Embryonic facial prominence (tissue), 1 donor: Measurements from ENCODE around the gene CFB.
A peak's percentile ranks its signal among the peaks of the same experiment; 100 is the strongest.
"Not testable (repeated sequence)": the region's sequence is repeated elsewhere in the genome, so short reads cannot be mapped to it uniquely, and the experiment has no call there.

Experiments used
- DNase-seq: peaks from one replicate; pipeline ENCODE4 v3.0.0-alpha.2; 2016; ENCODE audit errors: extremely low spot score

CFB gene

GRCh38 chr6:31911826-31912585 lies 33.9 kb upstream of the CFB start:
- no peak for DNase-seq

DNA sequence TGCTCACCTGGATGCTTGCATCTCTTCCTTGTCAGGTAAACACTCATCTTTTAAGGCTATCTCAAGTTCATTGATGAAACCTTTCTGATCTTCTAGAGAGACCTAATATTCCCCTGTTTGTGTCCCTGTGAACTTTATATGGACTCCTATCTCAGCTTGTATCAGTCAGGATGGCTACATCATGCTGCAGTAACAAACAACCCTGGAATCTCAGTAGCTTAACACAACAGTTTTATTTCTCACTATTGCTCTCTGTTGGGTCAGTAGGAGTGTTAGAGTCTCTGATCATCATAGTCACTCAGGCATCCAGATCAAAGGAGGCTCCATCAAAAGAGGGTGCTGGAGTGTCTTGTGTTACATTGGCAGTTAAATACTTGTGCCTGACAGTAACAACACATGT lies 30.5 kb upstream of the CFB start:
- DNase-seq: no peak

GRCh38 chr6:31915756-31916155 lies 30.1 kb upstream of the CFB start:
- DNase-seq: no peak

GRCh38 chr6:31918069-31918720 lies 27.7 kb upstream of the CFB start:
- DNase-seq: no peak

GRCh38 chr6:31919624-31920303 lies 26.1 kb upstream of the CFB start:
- no peak for DNase-seq

- DNase-seq: no peak
These were observed 25.1 kb upstream of the CFB start for GRCh38 chr6:31920811-31921210.

GRCh38 chr6:31922942-31923341 lies 23.0 kb upstream of the CFB start:
- no peak for DNase-seq

DNA sequence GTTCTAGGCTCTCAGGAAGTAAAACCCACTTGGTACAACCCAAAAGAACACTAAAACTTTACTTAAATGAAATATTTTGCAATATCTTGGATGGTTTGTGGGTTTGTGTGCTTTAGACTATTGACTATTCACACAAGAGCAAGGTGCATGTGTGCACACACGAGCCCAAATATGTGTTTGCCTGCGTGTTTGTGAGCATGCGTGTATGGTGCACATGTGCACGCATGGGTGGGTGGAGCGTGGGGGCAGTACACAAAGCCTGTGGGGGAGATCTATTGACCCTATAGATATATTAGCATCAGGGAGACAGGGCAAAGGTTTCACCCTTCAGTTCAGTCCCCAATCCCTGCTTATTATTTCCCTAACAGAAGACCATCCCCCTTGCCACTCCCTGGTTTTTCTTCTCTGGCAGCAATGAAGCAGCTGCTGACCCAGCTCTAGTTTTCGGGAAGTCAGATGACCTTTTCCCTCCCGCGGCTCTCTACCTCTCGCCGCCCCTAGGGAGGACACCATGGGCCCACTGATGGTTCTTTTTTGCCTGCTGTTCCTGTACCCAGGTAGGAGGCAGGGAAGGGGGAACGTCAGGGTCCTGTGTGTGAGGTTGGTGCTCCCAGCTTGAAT lies 18.5 kb upstream of the CFB start, which contains the start of gene C2:
Gene C2 (plus strand): TSS at position 476 of the 621 bp plus-strand sequence. CDS start 36 bp downstream, at position 512.
- DNase-seq: no peak

DNA sequence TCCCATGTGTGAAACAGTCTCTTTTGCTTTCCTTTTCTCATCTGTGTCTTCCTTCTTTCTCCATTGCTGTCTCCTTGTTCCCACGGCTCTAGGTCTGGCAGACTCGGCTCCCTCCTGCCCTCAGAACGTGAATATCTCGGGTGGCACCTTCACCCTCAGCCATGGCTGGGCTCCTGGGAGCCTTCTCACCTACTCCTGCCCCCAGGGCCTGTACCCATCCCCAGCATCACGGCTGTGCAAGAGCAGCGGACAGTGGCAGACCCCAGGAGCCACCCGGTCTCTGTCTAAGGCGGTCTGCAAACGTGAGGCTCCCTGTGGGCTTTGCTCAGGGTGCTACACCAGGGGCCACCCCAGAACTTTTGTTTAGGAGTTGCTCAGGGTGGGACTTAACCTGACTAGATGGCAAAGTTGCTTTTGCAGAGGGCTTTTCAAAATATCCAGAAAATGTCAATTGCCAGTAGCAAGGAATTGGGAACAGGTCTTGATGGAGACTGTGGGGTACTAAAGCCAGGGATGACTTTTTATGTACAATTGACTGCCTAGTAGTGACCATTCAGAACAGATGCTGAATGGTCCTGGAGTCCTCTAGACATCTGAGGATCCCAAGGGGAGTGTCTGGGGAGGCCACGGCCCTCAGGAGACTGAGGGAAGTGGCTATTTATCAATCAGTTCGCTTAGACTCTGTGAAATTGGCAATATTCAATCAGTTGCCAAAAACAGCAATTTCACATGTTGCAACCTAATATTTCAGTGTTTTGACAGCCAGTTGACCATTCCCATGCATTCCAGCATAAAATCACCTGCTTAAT lies 17.8 kb upstream of the CFB start:
- DNase-seq: no peak

DNA sequence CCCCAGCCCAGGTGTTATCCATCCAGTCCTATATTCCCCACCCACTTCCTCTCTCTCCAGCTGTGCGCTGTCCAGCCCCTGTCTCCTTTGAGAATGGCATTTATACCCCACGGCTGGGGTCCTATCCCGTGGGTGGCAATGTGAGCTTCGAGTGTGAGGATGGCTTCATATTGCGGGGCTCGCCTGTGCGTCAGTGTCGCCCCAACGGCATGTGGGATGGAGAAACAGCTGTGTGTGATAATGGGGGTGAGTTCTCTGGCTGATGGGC lies 17.3 kb upstream of the CFB start:
- no peak for DNase-seq

- DNase-seq: no peak
These were observed 14.9 kb upstream of the CFB start for GRCh38 chr6:31930962-31931361.

DNA sequence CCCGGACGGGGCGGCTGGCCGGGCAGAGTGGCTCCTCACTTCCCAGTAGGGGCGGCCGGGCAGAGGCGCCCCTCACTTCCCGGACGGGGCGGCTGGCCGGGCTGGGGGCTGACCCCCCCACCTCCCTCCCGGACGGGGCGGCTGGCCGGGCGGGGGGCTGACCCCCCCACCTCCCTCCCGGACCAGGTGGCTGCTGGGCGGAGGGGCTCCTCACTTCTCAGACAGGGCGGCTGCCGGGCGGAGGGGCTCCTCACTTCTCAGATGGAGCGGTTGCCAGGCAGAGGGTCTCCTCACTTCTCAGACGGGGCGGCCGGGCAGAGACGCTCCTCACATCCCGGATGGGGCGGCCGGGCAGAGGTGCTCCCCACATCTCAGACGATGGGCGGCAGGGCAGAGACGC lies 13.8 kb upstream of the CFB start:
- not testable (repeated sequence) for DNase-seq

DNA sequence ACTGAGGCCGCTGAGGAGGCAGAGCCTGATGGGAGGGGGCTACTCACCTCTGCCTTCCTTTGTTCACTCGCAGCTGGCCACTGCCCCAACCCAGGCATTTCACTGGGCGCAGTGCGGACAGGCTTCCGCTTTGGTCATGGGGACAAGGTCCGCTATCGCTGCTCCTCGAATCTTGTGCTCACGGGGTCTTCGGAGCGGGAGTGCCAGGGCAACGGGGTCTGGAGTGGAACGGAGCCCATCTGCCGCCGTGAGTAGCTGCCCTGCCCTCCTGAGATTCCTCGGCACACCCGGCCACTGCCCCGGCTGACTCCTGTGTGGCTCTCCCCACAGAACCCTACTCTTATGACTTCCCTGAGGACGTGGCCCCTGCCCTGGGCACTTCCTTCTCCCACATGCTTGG lies 12.4 kb upstream of the CFB start:
- DNase-seq: no peak

GRCh38 chr6:31935021-31935420 lies 10.9 kb upstream of the CFB start:
- no peak for DNase-seq

DNA sequence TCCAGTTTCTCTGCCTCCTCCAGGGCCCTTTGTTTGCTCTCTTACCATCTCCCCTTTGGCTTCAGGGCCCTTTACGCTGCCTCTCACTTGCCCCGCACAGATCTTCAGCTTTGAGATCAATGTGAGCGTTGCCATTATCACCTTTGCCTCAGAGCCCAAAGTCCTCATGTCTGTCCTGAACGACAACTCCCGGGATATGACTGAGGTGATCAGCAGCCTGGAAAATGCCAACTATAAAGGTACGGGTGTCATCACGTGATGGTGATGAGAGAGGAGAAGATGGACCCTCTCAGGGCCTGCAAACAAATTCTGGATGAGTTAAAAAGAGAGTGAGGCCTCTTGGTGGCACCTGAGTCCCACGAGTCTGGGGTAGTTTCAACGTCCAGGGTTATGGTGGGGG lies 10.1 kb upstream of the CFB start:
- no peak for DNase-seq

DNA sequence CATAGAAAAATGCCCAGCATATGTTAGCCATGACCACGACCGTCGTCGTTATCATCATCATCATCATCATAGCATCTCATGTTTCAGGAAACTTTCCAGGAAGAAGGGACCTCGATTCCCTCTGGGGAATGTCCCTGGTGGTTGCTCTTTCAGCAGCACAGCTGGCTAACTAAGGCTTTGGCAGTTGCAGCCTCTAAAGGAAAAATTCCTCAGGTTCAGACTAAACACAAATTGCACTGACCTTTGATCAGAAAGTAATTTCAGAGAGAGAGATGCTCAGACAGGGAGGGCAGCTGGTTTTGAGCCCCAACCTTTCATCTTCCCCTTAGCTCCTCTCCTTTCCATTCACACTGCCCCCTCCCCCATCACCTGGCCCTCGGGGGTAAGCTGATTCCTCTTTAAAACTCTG lies 5.6 kb upstream of the CFB start:
- DNase-seq: no peak

- peak; percentile 1 for DNase-seq
These were observed 2.2 kb upstream of the CFB start for GRCh38 chr6:31943742-31944141.

- DNase-seq: no peak
These were observed 765 bp upstream of the CFB start for GRCh38 chr6:31945154-31945506.

DNA sequence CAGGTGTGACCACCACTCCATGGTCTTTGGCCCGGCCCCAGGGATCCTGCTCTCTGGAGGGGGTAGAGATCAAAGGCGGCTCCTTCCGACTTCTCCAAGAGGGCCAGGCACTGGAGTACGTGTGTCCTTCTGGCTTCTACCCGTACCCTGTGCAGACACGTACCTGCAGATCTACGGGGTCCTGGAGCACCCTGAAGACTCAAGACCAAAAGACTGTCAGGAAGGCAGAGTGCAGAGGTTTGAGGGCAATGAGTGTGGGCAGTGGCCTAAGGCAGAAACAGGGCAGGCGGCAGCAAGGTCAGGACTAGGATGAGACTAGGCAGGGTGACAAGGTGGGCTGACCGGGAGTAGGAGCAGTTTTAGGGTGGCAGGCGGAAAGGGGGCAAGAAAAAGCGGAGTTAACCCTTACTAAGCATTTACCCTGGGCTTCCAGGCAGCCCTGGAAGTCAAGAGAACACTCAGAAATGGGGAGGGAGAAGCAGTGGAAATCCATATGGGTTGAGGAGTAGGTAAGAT lies 533 bp downstream of the CFB start:
- no peak for DNase-seq

DNA sequence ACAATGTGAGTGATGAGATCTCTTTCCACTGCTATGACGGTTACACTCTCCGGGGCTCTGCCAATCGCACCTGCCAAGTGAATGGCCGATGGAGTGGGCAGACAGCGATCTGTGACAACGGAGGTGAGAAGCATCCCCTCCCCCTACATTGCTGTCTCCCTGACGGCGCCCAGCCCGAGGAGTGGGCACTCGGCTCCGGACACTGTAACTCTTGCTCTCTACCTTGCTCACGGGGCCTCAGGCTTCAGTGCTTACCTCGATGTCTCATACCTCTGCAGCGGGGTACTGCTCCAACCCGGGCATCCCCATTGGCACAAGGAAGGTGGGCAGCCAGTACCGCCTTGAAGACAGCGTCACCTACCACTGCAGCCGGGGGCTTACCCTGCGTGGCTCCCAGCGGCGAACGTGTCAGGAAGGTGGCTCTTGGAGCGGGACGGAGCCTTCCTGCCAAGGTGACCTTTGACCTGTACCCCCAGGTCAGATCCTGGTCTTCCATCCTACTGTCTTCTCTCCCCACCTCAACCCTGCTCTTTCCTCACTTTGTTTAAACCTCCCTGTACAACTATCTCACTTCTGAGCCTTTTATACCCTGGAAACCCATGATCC lies 1.3 kb downstream of the CFB start:
- no peak for DNase-seq

- DNase-seq: no peak
These were observed 2.0 kb downstream of the CFB start for GRCh38 chr6:31947864-31948263.
